Mucosa of stomach (tissue), 1 donor: Measurements from ENCODE around the gene MYEOV.

Experiments used
- H3K27me3 ChIP-seq: one replicate; pipeline ENCODE4 v1.7.0; 2013; ENCODE audit warnings: mild to moderate bottlenecking, low read length; ENCODE audit not compliant: control insufficient read depth, insufficient read depth
- H3K36me3 ChIP-seq: one replicate; pipeline ENCODE4 v1.7.0; 2013; ENCODE audit warnings: low read length; ENCODE audit not compliant: control insufficient read depth, insufficient read depth
- H3K4me1 ChIP-seq: one replicate; pipeline ENCODE4 v1.7.0; 2013; ENCODE audit warnings: mild to moderate bottlenecking, low read length; ENCODE audit not compliant: control insufficient read depth, insufficient read depth
- H3K4me3 ChIP-seq: one replicate; pipeline ENCODE4 v1.7.0; 2013; ENCODE audit warnings: low read length
- H3K9ac ChIP-seq: one replicate; pipeline ENCODE4 v1.7.0; 2013; ENCODE audit warnings: mild to moderate bottlenecking, low read length, moderate library complexity
- H3K9me3 ChIP-seq: one replicate; pipeline ENCODE4 v1.7.0; 2013; ENCODE audit warnings: mild to moderate bottlenecking, low read length, moderate library complexity; ENCODE audit not compliant: control insufficient read depth
- donor health status: Pancreatic carcinoma.

MYEOV gene

DNA sequence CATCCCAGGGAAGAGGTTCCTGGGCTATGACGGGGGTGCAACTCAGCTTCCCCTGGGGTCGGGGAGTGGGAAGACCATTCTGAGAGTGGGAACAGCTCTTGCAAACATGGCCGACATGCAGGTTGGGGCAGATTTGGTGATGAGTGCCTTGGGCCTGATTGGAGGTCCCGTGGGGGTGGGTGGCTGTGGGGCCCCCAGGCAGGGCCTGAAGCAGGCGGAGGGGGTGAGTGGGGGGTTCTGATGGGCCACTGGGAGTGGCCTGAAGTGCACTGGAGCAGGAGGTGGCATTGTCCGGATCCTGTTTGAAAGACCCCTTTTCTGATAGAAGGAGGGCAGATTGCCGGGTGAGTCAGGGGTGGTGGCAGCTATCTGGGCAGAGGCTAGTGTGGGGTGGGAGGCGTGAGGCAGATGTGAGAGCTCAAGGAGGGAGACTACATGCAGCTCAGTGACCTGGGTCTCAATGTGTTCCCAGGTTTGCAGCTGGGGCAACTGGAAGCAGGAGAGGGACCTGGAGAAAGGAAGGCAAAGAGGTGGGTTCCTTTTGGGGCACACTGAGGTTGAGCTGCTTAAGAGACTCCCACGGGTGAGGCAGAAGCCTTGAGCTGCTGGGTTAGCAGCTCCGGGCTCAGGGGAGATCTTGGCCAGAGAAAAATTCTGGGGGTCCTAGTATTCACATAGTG lies 15.1 kb downstream of the MYEOV start:
- no peak overlapping the region for H3K9ac ChIP-seq
- H3K4me1 ChIP-seq = peaks cover 30% of the 10 kb centered on the region
- no peaks in the 10 kb centered on the region for H3K36me3 ChIP-seq
- no peaks in the 10 kb centered on the region for H3K27me3 ChIP-seq
- no peak overlapping the region for H3K4me3 ChIP-seq
- H3K9me3 ChIP-seq = no peaks in the 10 kb centered on the region

DNA sequence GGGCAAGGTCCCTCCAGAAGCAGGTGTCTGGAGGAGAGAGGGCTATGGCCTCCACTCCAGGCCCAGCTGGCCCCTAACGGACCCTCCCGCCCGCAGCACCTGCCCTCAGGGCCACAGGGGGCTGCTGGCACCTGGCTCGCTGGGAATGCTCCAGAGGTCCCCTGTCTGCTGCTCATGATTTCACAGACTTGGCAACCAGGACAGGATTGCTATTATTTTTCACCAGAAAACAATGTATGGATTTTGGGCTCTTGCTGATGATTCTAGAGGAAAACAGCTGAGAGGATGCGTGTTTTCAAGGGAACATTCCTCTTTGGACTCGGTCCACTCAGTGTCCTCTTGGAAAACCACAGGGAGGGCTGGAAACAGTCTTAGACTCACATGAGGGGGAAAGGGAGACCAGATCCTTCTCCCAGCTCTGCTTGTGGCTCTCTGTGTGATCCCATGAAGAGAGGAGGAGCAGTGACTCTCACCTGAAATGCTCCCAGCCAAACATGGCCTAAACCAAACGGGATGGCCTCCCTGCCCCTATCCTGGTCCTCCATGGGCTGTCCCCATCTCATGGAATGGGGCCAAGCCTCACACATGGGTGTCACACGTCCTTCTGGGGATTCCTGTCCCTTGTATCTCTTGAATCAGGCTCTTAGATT lies 15.8 kb downstream of the MYEOV start:
- Histone ChIP-seq H3K4me3 (no peak overlapping the region), H3K9me3 (no peaks in the 10 kb centered on the region), H3K36me3 (peaks cover 3% of the 10 kb centered on the region), H3K27me3 (no peaks in the 10 kb centered on the region), H3K4me1 (peaks cover 30% of the 10 kb centered on the region), H3K9ac (no peak overlapping the region)

DNA sequence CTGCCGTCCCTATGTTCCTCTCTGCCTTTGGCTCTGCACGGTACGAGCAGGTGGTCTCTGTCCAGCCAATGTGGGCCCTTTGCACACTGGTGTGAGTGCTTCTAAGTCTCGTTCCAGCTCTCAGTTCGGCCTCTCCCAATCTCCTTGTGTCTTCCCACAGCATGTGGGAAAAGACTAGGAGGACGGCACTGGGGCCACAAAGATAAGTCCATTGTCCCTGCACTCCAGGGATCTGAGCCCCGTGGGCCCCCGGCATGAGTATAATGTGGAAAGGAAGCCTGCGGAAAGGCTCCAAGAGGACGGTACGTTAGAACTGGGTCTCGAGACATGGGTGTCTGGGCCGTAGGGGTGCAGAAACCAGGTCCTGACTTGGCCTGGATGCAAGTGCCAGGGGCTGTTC lies 16.4 kb downstream of the MYEOV start:
- Histone ChIP-seq H3K9ac (no peak overlapping the region), H3K4me1 (peaks cover 30% of the 10 kb centered on the region), H3K4me3 (no peak overlapping the region), H3K9me3 (no peaks in the 10 kb centered on the region), H3K36me3 (peaks cover 3% of the 10 kb centered on the region), H3K27me3 (no peaks in the 10 kb centered on the region)

DNA sequence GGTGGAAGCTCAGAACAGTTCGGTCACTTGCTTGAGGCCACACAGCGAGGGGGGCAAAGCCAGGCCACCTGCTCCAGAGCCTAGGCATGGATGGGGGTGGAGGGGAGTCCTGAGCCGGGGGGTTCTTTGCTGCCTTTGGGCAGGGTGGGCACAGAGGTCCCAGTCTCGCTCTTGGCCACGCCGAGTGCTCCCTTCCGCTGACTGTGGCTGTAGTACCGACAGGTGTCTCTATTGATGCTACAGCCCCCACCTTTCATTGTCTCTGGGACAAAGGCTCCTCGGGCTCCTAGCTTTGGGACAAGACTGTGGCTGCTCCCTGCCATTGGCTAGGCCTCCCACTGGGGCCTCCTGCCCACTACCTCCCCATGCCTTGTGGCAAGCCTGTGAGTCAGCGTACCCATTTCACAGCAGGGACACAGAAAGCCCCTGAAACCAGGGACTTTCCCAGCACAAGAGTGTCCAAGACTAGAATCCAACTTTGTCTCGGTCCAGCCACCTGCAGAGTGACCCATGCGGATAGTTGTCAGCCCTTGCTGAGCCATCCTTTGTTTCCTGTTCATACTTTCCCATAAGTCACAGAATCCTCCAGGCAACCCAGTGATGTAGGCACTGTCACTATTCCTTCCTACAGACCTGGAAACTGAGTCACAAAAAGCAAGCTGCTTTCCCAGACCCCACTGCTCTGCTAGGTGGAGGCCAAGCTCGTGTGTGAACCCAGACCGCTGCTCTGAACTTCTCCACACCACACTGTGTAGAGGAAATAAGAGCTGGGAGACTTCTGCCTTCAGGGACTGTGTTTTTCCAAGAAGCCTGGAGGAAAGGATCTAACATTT lies 17.2 kb downstream of the MYEOV start:
- peaks cover 30% of the 10 kb centered on the region for H3K4me1 ChIP-seq
- H3K9me3 ChIP-seq = no peaks in the 10 kb centered on the region
- H3K27me3 ChIP-seq = no peaks in the 10 kb centered on the region
- peaks cover 3% of the 10 kb centered on the region for H3K36me3 ChIP-seq
- no peak overlapping the region for H3K4me3 ChIP-seq
- H3K9ac ChIP-seq = no peak overlapping the region

DNA sequence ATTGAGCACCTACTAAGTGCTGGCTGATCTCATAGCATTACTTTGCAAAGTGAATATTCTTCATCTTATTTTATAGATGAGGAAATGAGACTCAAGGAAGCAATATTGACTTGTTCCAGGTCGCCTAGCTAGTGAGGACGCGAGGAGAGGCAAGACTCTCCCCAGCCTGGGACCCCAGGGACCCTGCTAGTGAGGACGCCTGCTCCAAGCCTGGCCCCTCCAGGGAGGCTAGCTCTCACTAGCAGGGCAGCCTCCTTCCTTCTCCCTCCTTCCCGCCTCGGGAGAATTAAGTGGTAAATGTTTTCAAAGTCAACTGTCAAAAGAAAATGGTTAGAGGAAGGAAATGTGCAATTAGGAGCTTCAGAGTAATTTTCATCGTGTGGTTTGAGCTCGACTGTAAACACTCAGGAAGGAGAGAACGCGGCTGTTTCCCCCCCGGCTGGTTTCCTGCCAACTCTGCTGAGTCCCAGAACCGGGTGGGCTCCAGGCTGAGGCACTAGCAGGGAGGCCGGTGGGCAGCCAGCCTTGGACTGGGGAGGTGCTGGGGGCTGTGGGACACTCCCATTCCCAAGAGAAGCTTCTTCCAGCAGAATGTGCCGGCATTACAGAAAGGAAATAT lies 17.9 kb downstream of the MYEOV start:
- H3K4me3 ChIP-seq = no peak overlapping the region
- H3K9me3 ChIP-seq = no peaks in the 10 kb centered on the region
- no peak overlapping the region for H3K9ac ChIP-seq
- peaks cover 30% of the 10 kb centered on the region for H3K4me1 ChIP-seq
- peaks cover 3% of the 10 kb centered on the region for H3K36me3 ChIP-seq
- no peaks in the 10 kb centered on the region for H3K27me3 ChIP-seq

DNA sequence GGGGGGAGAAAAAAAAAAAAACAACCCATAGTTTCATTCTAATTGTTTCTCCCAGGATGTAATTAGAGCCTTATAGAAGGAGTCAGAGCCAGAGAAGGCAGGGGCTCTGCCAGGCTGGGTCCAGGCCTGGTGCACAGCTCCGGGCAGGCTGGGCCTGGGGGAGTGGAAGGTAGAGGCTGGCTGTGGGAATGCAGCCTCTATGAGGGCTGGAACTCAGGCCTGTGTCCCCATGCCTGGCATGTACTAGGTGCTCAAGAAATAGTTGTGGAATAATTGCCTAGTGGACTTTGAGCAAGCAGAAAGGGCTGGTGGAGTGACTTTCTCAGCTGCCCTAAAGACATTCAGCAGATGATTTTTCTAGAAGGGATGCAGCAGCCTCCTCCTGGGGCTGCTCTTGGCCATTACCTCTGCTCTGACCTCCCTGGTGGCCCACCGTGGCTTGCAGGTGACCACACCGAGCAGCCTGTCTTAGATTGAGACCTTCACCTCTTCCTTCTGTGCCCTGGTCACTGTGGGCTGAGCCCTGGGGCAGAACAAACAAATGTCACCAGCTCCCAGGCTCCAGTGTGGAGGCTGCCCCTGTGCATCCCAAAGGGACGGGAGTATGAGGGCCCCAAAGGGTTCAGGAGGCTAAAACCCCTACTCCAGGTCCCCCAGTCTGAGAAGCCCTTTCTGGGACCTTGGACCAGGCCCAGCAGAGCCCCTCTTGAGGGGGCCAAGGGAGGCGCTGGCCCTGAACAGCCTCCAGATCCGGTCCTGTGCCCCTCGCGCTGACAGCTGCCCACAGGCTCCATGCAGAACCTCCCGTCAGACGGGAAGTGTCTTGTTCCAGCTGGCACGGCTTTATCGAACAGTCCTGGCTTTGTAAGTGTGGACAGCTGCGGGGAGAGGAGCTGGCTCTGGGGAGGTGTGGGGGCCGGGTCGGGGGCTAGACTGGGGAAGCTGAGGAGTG lies 18.8 kb downstream of the MYEOV start:
- Histone ChIP-seq H3K4me3 (no peak overlapping the region), H3K9me3 (no peaks in the 10 kb centered on the region), H3K9ac (no peak overlapping the region), H3K27me3 (no peaks in the 10 kb centered on the region), H3K36me3 (peaks cover 3% of the 10 kb centered on the region), H3K4me1 (peaks cover 24% of the 10 kb centered on the region)

DNA sequence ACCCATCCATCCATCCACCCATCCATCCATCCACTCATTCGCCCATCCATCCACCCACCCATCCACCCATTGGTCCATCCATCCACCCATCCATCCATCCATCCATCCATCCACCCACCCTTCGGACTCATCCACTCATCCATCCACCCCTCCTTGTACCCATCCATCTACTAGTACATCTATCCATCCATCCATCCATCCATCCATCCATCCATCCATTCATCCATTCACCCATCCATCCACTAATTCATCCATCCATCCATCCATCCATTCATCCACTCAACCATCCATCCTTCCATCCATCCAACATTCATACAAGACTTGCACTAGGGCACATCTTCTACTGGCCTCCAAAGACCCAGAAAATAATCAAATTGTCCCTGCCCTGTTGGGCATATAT lies 20.0 kb downstream of the MYEOV start:
- peaks cover 15% of the 10 kb centered on the region for H3K4me1 ChIP-seq
- H3K9me3 ChIP-seq = no peaks in the 10 kb centered on the region
- no peak overlapping the region for H3K4me3 ChIP-seq
- H3K36me3 ChIP-seq = peaks cover 3% of the 10 kb centered on the region
- no peak overlapping the region for H3K9ac ChIP-seq
- H3K27me3 ChIP-seq = no peaks in the 10 kb centered on the region

DNA sequence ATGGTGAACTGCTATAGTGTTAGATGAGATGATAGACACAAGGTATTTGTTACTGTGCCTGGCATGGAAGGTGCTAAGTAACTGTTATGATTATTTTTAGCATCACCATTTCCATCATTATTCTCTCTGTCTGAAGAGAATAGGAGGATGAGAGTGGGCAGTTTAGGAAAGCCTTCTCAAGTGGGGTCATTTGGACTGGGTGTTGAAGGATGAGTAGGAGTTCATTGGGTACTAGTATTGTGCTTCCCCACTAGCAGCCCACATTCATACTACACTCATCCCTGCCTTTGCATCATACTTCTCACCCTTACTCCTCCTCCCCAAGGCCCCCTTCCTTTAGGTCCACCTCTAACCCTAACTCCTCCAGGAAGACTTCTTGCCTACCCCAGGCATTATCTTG lies 20.6 kb downstream of the MYEOV start:
- Histone ChIP-seq H3K27me3 (no peaks in the 10 kb centered on the region), H3K9me3 (no peaks in the 10 kb centered on the region), H3K4me3 (no peak overlapping the region), H3K4me1 (peaks cover 15% of the 10 kb centered on the region), H3K9ac (no peak overlapping the region), H3K36me3 (peaks cover 3% of the 10 kb centered on the region)

DNA sequence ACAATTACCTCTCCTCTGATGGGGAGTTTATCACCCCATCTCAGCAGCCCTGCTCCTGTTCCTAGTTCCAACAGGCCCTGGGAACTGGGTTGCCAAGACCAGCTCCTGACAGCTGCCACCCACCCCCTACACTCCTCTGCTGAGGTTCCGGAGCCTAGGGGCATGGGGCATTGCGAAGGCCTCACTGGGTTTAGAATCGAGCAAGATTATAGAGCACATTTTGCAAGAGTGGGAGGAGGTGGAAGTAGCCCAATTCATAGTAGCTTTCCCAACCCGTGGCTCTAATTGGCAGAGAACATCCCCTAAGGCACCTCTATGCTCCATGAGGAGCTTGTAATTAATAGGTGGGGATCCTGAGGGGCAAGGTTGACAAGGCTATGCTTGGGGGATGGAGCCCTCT lies 23.0 kb downstream of the MYEOV start:
- H3K9ac ChIP-seq = no peak overlapping the region
- H3K27me3 ChIP-seq = no peaks in the 10 kb centered on the region
- H3K36me3 ChIP-seq = peaks cover 3% of the 10 kb centered on the region
- H3K9me3 ChIP-seq = no peaks in the 10 kb centered on the region
- no peak overlapping the region for H3K4me3 ChIP-seq
- peaks cover 9% of the 10 kb centered on the region for H3K4me1 ChIP-seq

DNA sequence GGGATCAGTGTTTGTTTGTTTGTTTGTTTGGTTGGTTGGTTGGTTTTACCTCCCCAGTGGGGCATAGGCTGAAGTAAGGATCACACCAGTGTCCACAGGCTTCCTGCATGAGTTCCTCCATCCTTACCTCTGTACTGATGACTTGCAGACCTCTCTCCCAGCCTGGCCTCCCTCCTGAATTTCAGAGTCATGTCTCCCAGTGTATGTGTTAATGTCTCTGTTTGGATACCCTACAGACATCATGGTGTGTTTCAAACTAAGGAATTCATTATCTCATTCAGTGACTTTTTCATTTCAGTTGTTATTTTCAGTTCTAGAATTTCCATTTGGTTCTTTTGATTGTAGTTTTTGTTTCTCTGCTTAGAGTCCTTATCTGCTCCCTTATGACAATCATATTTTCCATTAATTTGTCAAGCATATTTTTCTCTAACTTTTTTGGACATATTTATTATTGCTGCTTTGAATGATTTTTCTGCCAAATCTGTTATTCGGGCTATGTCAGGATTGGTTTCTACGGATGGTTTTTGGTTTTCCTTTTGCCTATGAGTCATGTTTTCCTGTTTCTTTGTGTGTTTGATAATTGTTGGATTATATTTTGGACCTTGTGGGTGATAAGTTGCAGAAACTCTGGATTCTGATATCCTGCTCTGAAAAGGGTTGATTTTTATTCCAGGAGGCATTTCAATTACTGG lies 23.6 kb downstream of the MYEOV start:
- Histone ChIP-seq H3K36me3 (peaks cover 3% of the 10 kb centered on the region), H3K4me1 (peaks cover 8% of the 10 kb centered on the region), H3K9me3 (no peaks in the 10 kb centered on the region), H3K27me3 (no peaks in the 10 kb centered on the region), H3K9ac (no peak overlapping the region), H3K4me3 (no peak overlapping the region)

DNA sequence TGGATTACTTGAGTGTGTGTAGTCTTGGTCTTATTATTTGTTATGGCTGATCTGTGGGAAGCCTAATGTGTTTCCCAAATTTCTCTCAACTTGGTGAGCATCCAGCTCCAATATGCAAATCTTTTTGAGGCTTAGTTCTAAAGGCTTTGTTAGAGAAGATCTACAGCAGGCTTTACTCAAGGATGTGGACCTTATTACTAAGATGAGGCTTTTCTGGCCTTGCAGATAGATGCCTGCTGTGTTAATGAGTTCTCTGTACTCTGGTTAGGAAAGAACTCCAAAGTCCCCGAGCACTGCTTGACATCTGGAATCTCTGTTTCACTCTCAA lies 24.1 kb downstream of the MYEOV start:
- Histone ChIP-seq H3K36me3 (peaks cover 3% of the 10 kb centered on the region), H3K27me3 (no peaks in the 10 kb centered on the region), H3K9me3 (no peaks in the 10 kb centered on the region), H3K4me1 (peaks cover 3% of the 10 kb centered on the region), H3K9ac (no peak overlapping the region), H3K4me3 (no peak overlapping the region)
